HG03108 (cell line): ENCODE results near the gene WWC2.
"Not testable (repeated sequence)": the region's sequence is repeated elsewhere in the genome, so short reads cannot be mapped to it uniquely, and the experiment has no call there.

Experiments used
- ATAC-seq: cut with Tn5 transposase; IDR thresholded peaks from one replicate; pipeline ENCODE4 v1.9.1; 2021; ENCODE audit warnings: moderate library complexity; ENCODE audit not compliant: unreplicated experiment

Gene WWC2

GRCh38 chr4:183324056-183324455 lies 225.0 kb downstream of the WWC2 start:
- ATAC-seq, result not testable (repeated sequence)

- ATAC-seq, result no peak
Observed at GRCh38 chr4:183324619-183325018, 225.6 kb downstream of the WWC2 start.

- not testable (repeated sequence) for ATAC-seq
Observed at GRCh38 chr4:183326387-183326786, 227.3 kb downstream of the WWC2 start.

- no peak for ATAC-seq
Observed at GRCh38 chr4:183326853-183327252, 227.8 kb downstream of the WWC2 start.

GRCh38 chr4:183327827-183328226 lies 228.8 kb downstream of the WWC2 start:
- ATAC-seq, result no peak

- ATAC-seq, result no peak
Observed at GRCh38 chr4:183328832-183329231, 229.8 kb downstream of the WWC2 start.

GRCh38 chr4:183329244-183329643 lies 230.2 kb downstream of the WWC2 start:
- no peak for ATAC-seq

- ATAC-seq, result no peak
Observed at GRCh38 chr4:183329954-183330742, 231.1 kb downstream of the WWC2 start.

- no peak for ATAC-seq
Observed at GRCh38 chr4:183330841-183331240, 231.8 kb downstream of the WWC2 start.

GRCh38 chr4:183332447-183332846 lies 233.4 kb downstream of the WWC2 start:
- no peak for ATAC-seq

- ATAC-seq, result no peak
Observed at GRCh38 chr4:183333202-183333601, 234.1 kb downstream of the WWC2 start.

GRCh38 chr4:183333983-183334382 lies 234.9 kb downstream of the WWC2 start:
- no peak for ATAC-seq

- no peak for ATAC-seq
Observed at GRCh38 chr4:183335369-183335940, 236.4 kb downstream of the WWC2 start.

- ATAC-seq, result no peak
Observed at GRCh38 chr4:183337349-183337748, 238.3 kb downstream of the WWC2 start.

GRCh38 chr4:183337833-183338232 lies 238.8 kb downstream of the WWC2 start:
- no peak for ATAC-seq

- ATAC-seq, result no peak
Observed at GRCh38 chr4:183342541-183343533, 243.8 kb downstream of the WWC2 start.

GRCh38 chr4:183343730-183344129 lies 244.7 kb downstream of the WWC2 start:
- no peak for ATAC-seq

- no peak for ATAC-seq
Observed at GRCh38 chr4:183344523-183345255, 245.6 kb downstream of the WWC2 start.

- no peak for ATAC-seq
Observed at GRCh38 chr4:183345261-183345660, 246.2 kb downstream of the WWC2 start.

- no peak for ATAC-seq
Observed at GRCh38 chr4:183347146-183347545, 248.1 kb downstream of the WWC2 start.

- no peak for ATAC-seq
Observed at GRCh38 chr4:183347566-183347965, 248.5 kb downstream of the WWC2 start.
